Measurements from ENCODE around the gene STPG4. TPM values are rescaled to one million over a fixed set of nuclear protein-coding genes. Genes with fewer than 3 reads are reported as not detected.

STPG4 gene
- total RNA-seq, 2 experiments from 2014 or later, result 0.14 to 0.23 TPM

DNA sequence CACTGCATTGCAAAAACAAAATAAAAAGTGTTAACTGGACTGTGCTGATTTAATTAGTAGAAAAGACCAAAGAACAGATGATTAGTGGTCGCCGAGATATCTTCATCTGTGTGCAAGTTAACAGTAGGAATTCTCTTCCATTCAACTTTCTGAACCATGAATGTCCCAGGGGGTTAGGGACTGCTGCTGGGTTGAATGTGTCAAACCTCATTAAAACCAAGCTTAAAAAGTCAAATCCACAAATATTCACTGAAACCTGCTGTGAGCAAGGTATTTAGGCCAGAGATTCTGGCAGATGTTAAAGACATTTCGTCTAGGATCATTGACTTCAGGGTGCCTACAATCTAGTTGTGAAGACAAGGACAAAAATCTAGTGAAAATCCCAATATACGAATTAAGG lies 58.7 kb downstream of the STPG4 start:
- H3K27me3 Mint-ChIP-seq, result no peaks in the 10 kb centered on the region

DNA sequence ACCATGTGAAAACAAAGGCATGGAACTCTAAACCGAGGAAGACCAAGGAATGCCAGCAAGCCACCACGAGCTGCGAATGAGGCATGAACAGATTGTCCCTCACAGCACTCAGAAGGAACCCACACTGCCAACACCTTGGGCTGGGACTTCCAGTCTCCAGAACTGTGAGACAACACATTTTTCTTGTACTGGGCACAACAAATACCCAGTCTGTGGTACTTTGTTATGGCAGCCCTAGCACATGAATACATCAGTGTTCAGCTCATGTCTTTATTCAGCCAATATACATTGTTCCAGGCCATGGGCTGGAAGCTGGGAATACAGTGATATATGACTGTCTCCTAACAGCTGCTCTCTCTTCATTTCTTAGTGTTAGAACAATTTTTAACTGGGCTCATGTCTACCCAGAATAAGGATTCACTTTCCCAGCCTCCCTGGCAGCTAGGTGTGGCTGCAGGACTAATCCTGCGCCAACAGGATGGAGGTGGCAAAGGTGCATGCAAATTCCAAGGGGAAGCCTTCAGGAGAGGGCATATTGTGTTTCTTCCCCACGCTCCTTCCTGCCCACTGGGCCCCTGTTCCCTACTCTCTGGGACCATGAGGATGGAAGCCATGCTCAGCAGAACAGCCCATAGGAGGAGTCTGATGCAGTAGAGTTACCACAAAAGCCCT lies 59.6 kb downstream of the STPG4 start:
- Mint-ChIP-seq H3K9me3 (ENCODE audit: low read depth) (no peaks in the 10 kb centered on the region), H3K36me3 (ENCODE audit: low read depth) (no peaks in the 10 kb centered on the region), H3K4me3 (no peak overlapping the region), H3K4me1 (no peaks in the 10 kb centered on the region), H3K27ac (no peak overlapping the region), H3K27me3 (no peaks in the 10 kb centered on the region)
- DNase-seq, result no peak
- CTCF ChIA-PET, result no interaction called here
- ATAC-seq, result no peak
- POLR2A ChIA-PET, result no interaction called here
- intact Hi-C loops (cut with DNase I, micrococcal nuclease), result no loop called here

More for the DNA sequence above, 58.7 kb downstream of the STPG4 start:
- POLR2A ChIA-PET, result no interaction called here
- CTCF ChIA-PET, result no interaction called here
- intact Hi-C loops (cut with DNase I, micrococcal nuclease), result no loop called here
- H3K4me1 Mint-ChIP-seq, result no peaks in the 10 kb centered on the region
- H3K9me3 Mint-ChIP-seq (ENCODE audit: low read depth), result no peaks in the 10 kb centered on the region
- ATAC-seq (no peak), DNase-seq (no peak)
- H3K4me3 Mint-ChIP-seq, result no peak overlapping the region
- H3K27ac Mint-ChIP-seq, result no peak overlapping the region
- H3K36me3 Mint-ChIP-seq (ENCODE audit: low read depth), result no peaks in the 10 kb centered on the region

DNA sequence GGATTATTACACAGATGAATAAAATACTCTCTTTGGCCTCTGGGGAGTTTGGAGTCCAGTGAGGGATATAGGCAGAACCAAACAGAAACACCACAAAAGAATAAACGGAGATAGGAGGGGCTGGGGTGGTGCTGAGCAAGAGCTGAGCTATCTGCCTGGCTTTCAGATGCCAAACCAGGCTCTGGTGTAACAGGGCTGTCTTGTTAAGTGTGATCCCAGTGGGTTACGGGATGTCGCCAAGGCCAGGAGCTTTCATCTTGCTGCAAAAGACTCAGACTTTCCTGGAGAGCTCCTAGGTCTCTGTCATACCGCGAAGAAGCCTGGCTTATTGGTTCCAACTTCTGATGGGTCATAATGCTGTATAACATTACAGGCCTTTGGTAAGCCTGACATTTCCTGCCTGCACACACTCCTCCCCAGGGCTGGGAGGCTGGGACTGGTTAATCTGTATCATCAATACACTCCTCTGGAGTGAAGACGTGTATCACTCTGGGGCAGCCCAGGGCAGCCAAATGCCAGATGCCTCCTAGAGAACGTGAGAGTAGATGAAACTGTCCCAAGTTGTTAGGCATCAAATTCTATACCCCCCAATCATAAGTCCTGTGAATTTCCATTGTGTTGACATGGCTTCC lies 60.5 kb downstream of the STPG4 start:
- DNase-seq (no peak), ATAC-seq (no peak)
- Mint-ChIP-seq H3K36me3 (ENCODE audit: low read depth) (no peaks in the 10 kb centered on the region), H3K27ac (no peak overlapping the region), H3K9me3 (ENCODE audit: low read depth) (no peaks in the 10 kb centered on the region), H3K4me3 (no peak overlapping the region), H3K27me3 (no peaks in the 10 kb centered on the region), H3K4me1 (no peaks in the 10 kb centered on the region)
- intact Hi-C loops (cut with DNase I, micrococcal nuclease), result no loop called here
- POLR2A ChIA-PET, result no interaction called here
- CTCF ChIA-PET, result no interaction called here

DNA sequence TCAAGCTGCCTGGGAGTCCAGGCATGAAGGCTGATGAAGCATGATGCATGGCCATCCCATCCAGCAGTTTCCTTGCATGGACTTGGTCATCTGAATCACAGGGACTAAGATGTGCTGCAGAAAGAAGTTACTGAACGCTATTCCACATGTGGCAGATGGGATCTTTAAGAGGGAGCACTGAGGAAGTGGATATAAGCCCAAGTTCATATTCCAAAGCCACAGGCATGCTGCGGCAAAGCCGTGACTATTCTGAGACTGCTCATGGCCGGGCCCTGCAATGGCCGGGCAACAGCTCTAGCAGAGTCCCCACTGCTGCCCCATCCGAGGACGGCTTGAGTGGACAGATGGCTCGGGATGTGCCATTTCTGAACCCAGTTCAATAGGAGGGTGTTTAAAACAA lies 61.5 kb downstream of the STPG4 start:
- H3K9me3 Mint-ChIP-seq (ENCODE audit: low read depth), result no peaks in the 10 kb centered on the region
- H3K27me3 Mint-ChIP-seq, result no peaks in the 10 kb centered on the region
- intact Hi-C loops (cut with DNase I, micrococcal nuclease), result no loop called here
- DNase-seq (no peak), ATAC-seq (no peak)
- no peak overlapping the region for H3K4me3 Mint-ChIP-seq
- H3K36me3 Mint-ChIP-seq (ENCODE audit: low read depth), result no peaks in the 10 kb centered on the region
- POLR2A ChIA-PET, result no interaction called here
- H3K27ac Mint-ChIP-seq, result no peak overlapping the region
- CTCF ChIA-PET, result no interaction called here
- no peaks in the 10 kb centered on the region for H3K4me1 Mint-ChIP-seq

DNA sequence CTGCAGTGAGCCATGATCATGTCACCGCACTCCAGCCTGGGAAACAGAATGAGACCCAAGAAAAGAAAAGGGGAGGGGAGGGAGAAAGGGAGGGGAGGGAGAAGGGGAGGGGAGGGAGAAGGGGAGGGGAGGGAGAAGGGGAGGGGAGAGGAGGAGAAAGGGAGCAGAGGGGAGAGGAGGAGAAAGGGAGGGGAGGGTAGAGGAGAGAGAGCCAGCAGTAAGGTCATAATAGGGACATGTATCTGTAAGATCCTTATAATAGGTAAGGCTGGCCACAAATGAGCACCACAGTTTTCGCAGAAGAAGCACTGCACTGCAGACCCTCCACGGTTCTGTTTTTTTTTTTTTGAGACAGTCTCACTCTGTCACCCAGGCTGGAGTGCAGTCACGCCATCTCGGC lies 62.6 kb downstream of the STPG4 start:
- H3K4me3 Mint-ChIP-seq, result no peak overlapping the region

DNA sequence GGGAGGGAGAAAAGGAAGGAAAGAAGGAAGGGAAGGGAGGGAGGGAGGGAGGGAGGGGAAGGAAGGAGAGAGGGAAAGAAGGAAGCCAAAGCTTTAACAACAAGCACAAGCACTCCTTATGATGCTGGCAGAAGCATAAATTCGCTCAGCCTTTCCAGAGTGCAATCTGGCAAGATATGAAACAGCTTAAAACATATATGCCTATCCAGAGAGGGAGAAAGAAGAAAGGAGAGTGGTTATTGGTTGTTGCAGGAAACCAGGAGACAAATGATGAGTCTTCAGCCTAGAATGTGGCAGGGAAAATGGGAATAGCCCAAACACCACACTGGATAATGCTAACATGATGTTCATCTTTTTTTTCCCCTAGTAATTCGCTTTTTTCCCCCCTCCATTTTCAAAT lies 64.0 kb downstream of the STPG4 start:
- no peak overlapping the region for H3K27ac Mint-ChIP-seq
- H3K27me3 Mint-ChIP-seq, result no peaks in the 10 kb centered on the region
- no peaks in the 10 kb centered on the region for H3K9me3 Mint-ChIP-seq (ENCODE audit: low read depth)
- ChIA-PET CTCF (interaction anchor here (0.7 kb wide), 1 partner anchor 537 kb away, joined by 3 read pairs; no protein-coding TSS in a partner anchor), POLR2A (no interaction called here)
- DNase-seq, result no peak
- H3K4me1 Mint-ChIP-seq, result peaks cover 2% of the 10 kb centered on the region
- intact Hi-C loops (cut with DNase I, micrococcal nuclease), result no loop called here
- H3K36me3 Mint-ChIP-seq (ENCODE audit: low read depth), result no peaks in the 10 kb centered on the region
- no peak overlapping the region for H3K4me3 Mint-ChIP-seq
- ATAC-seq, result no peak

More for the DNA sequence above, 62.6 kb downstream of the STPG4 start:
- H3K9me3 Mint-ChIP-seq (ENCODE audit: low read depth), result no peaks in the 10 kb centered on the region
- H3K27ac Mint-ChIP-seq, result no peak overlapping the region
- ChIA-PET POLR2A (no interaction called here), CTCF (interaction anchor here (0.6 to 0.7 kb wide), 2 partner anchors 190 to 257 kb away, joined by 3 read pairs; no protein-coding TSS in a partner anchor)
- DNase-seq, result no peak
- H3K27me3 Mint-ChIP-seq, result no peaks in the 10 kb centered on the region
- no peaks in the 10 kb centered on the region for H3K36me3 Mint-ChIP-seq (ENCODE audit: low read depth)
- ATAC-seq, result no peak
- H3K4me1 Mint-ChIP-seq, result no peaks in the 10 kb centered on the region
- intact Hi-C loops (cut with DNase I, micrococcal nuclease), result no loop called here

DNA sequence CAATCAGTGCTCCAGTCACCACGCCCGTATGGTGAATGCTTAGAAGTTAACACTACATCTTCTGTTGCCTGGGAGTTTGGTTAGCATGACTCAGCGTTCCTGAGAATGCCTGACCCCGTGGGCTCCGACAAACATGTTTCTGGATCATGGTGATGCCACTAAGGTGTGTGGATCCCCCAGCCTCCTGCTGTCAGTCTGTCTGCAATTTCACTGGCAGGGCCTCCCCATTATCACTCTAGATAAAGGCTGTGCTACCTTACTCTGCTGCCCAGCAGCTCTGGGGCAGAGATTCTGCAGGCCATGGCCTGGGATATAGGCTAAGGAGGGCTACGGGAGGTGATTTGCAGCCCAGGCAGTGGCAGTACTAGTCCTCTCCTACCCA lies 66.0 kb downstream of the STPG4 start:
- POLR2A ChIA-PET, result no interaction called here

DNA sequence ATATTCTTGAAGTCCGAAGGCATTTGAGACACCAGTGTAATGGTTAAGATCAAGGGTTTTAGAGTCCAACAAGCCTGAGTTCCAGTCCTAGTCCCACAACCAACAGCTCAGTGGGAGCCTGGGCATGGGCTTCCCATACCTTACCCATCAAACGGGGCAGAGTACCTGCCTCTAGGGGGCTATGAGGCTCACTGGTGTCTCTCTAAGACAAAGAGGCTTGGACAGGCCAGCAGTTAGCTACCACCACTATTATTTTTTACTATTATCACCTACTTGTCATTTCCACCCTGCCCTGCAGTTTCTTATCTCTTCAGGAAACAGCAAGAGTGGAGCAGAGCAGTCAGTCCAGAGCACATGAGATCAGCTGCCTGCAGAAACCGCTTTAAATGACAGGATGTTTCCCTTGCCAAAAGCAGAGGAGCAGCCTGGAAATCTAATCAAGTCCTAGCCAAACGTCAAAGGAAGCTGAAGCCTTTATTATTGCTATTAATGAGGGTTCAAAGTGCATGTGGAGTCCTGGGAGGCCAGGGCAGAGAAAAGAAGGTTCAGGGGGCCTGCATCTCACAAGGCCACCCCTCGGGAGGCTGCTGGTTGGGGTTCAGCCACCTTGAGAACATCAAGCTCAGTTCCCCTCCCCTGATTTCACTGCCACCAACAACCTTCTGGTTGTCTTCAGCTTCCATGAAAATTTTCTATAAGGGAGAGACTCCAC lies 66.6 kb downstream of the STPG4 start:
- ATAC-seq (no peak), DNase-seq (no peak)
- Mint-ChIP-seq H3K9me3 (ENCODE audit: low read depth) (no peaks in the 10 kb centered on the region), H3K36me3 (ENCODE audit: low read depth) (no peaks in the 10 kb centered on the region), H3K27me3 (no peaks in the 10 kb centered on the region), H3K27ac (no peak overlapping the region), H3K4me1 (peaks cover 3% of the 10 kb centered on the region), H3K4me3 (no peak overlapping the region)
- ChIA-PET POLR2A (no interaction called here), CTCF (interaction anchor here (1.1 to 1.5 kb wide), 2 partner anchors 16 to 234 kb away, joined by 4 read pairs; no protein-coding TSS in a partner anchor)
- intact Hi-C loops (cut with DNase I, micrococcal nuclease), result no loop called here

More for the DNA sequence above, 66.0 kb downstream of the STPG4 start:
- no peaks in the 10 kb centered on the region for H3K36me3 Mint-ChIP-seq (ENCODE audit: low read depth)
- no peak overlapping the region for H3K27ac Mint-ChIP-seq
- no peak for ATAC-seq
- peaks cover 3% of the 10 kb centered on the region for H3K4me1 Mint-ChIP-seq
- no peak overlapping the region for H3K4me3 Mint-ChIP-seq
- intact Hi-C loops (cut with DNase I, micrococcal nuclease), result no loop called here
- no peaks in the 10 kb centered on the region for H3K27me3 Mint-ChIP-seq
- H3K9me3 Mint-ChIP-seq (ENCODE audit: low read depth), result no peaks in the 10 kb centered on the region
- CTCF ChIA-PET, result interaction anchor here (1.0 to 1.5 kb wide), 3 partner anchors 16 to 234 kb away, joined by 4 read pairs; no protein-coding TSS in a partner anchor
- DNase-seq, result no peak

DNA sequence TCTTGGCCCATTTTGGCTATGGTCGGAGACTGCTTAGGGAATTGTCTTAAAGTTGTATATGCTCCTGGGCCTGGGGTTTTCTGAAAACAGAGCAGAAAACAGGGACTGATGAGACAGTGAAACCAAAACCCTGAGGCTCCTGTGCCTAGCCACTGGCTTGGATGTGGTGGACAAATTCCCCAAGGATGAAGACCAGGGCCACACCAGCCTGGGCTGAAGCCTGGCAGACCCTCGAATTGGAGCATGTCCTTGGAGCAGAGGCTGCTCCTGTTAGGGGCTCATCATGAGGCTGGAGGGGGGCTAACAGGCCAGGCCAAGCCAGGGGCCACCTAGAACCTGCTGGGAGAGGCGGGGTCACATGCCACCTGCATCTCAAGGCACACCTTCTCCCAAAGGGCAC lies 68.1 kb downstream of the STPG4 start:
- no peak for DNase-seq
- H3K36me3 Mint-ChIP-seq (ENCODE audit: low read depth), result no peaks in the 10 kb centered on the region
- H3K27ac Mint-ChIP-seq, result no peak overlapping the region
- intact Hi-C loops (cut with DNase I, micrococcal nuclease), result no loop called here
- no peaks in the 10 kb centered on the region for H3K9me3 Mint-ChIP-seq (ENCODE audit: low read depth)
- no peaks in the 10 kb centered on the region for H3K27me3 Mint-ChIP-seq
- peaks cover 3% of the 10 kb centered on the region for H3K4me1 Mint-ChIP-seq
- POLR2A ChIA-PET, result no interaction called here
- CTCF ChIA-PET, result no interaction called here
- ATAC-seq, result no peak
- no peak overlapping the region for H3K4me3 Mint-ChIP-seq

DNA sequence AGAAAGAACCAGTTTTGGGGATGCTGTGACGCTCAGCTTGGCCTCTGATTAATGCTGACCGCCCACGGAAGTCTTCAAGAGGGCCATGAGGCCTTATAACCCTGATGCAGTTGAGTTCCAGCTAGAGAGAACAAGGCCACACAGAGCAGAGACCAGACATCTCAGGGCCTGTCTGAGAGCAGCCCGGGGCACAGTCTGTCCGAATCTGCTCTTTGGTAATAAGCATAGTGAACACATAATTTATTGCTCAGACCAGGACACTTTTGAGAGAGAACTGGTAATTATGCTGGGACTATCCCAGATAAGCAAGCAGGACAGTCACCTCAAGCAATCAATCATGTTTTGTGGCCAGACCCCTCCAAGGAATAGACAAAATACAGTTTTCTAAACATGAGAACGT lies 68.5 kb downstream of the STPG4 start:
- Mint-ChIP-seq H3K27me3 (no peaks in the 10 kb centered on the region), H3K36me3 (ENCODE audit: low read depth) (no peaks in the 10 kb centered on the region), H3K27ac (peak overlapping the region; percentile 17), H3K9me3 (ENCODE audit: low read depth) (no peaks in the 10 kb centered on the region), H3K4me3 (no peak overlapping the region), H3K4me1 (peaks cover 3% of the 10 kb centered on the region)
- CTCF ChIA-PET, result no interaction called here
- POLR2A ChIA-PET, result no interaction called here
- ATAC-seq (no peak), DNase-seq (no peak)
- intact Hi-C loops (cut with DNase I, micrococcal nuclease), result no loop called here

DNA sequence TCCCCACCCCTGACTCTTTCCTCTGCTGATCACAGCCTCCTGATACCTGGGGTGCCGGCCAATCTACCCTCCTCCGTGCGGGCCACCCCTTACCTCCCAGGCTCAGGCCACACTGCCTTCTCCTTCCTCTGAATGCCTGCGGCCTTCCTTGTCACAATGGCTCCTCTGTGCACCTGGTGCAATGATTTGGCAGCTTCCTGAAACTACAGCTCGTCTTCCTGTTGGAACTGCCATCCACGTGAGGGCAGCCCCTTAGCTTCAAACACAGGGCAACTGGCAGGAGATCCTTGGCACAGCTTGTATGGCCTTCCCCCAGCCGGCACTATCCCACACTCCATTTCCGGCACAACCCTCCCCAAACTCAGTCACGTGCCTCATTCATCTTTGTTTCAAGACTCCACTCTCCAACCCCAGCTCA lies 69.0 kb downstream of the STPG4 start:
- Mint-ChIP-seq H3K4me1 (peaks cover 3% of the 10 kb centered on the region), H3K4me3 (no peak overlapping the region), H3K27me3 (no peaks in the 10 kb centered on the region), H3K9me3 (ENCODE audit: low read depth) (no peaks in the 10 kb centered on the region), H3K36me3 (ENCODE audit: low read depth) (no peaks in the 10 kb centered on the region), H3K27ac (peak overlapping the region; percentile 17)
- ATAC-seq, result no peak
- DNase-seq, result no peak
- POLR2A ChIA-PET, result no interaction called here
- intact Hi-C loops (cut with DNase I, micrococcal nuclease), result no loop called here
- CTCF ChIA-PET, result no interaction called here

All from activated CD4-positive, alpha-beta T cell treated with anti-CD3 and anti-CD28 coated beads for 36 hours (primary cell).